ENCODE results near the gene NSUN6.
A peak's percentile ranks its signal among the peaks of the same experiment; 100 is the strongest.

The NSUN6 gene

GRCh38 chr10:18651324-18652007 is at the start of gene NSUN6:
Gene NSUN6 (minus strand): TSS chr10:18651587. CDS start chr10:18651203, 384 bp downstream.
- peak; percentile 93 for DNase-seq (ENCODE audit: low read depth, low spot score)

DNA sequence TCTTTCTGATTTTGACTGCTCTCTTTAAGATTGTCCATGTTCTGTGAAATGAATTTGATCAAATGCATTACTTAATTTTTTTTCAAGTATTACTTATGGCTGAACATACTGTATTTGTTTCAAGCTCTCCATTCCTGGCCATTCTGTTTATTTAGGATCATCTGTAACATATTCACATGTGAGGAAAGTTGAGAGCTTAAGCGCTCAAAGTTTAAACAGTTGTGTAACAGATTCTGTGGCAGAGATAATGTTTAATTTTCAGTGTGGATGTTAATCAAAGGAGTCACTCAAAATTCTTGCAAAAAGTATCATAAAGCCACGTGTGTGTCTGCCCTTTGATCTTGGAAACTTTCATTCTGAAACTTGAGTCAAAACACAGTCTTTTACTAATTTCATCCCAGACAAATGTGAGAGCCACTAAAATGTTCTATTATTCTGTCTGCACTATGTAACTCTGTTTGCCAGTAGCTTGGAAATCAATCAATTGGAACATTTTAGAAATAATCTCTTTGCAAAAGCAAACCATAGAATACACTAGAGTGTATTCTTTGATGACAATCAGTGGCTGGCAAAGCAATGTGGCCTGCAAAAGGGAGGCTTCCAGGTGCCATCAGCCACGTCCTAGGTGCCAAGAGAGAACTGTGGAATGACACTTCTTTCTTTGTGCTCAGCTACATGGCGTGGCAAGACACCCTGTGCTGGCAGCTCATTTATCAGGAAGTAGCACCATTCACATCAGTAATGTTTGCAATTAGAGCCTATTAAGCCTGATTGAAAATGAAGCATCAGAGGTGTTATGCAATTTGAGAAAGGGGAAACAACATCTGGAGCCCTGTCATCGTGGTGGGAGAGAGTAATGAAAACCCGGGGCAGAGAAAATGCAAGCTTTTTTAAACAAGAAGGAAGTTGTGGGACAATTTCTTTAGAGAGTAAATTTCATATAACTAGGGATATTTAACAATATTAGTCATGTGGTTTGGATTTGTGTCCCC is 48.8 kb upstream of the NSUN6 start:
- DNase-seq (ENCODE audit: low read depth, low spot score) = no peak

DNA sequence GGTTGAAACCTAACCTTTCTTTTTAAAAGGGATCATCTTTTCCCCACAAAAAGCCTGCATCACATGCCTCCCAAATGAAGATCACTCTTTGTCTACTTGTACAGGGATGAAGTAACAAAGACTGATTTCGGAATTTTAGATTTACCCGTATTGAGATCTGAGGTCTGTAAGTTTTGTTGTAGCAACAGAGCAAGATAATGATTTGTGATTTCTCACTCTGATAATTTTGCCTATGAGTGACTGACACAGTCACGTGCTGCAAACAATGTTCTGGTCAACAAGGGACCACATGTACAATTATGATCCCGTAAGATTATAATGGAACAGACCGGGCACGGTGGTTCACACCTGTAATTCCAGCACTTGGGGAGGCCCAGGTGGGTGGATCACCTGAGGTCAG is 39.2 kb upstream of the NSUN6 start:
- no peak for DNase-seq (ENCODE audit: low read depth, low spot score)

DNA sequence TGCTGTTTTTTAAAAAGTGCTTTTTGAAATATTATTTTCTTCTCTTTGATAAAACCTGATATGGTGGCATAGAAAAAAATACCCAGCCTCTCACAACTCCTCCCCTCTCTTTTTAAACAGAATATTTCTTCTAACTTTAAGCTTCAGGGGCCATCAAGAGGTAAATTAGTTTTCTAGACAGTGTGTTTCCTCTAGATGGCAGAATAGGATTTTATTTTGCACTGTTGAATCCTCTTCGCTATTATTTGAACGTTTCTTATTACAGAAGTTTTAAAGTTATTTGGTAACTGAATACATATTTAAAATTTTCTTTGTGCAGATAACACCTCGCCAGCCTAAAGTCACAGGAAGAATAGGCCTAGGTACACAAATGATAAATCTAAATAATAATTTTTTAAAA is 38.1 kb upstream of the NSUN6 start:
- peak; percentile 53 for DNase-seq (ENCODE audit: low read depth, low spot score)

DNA sequence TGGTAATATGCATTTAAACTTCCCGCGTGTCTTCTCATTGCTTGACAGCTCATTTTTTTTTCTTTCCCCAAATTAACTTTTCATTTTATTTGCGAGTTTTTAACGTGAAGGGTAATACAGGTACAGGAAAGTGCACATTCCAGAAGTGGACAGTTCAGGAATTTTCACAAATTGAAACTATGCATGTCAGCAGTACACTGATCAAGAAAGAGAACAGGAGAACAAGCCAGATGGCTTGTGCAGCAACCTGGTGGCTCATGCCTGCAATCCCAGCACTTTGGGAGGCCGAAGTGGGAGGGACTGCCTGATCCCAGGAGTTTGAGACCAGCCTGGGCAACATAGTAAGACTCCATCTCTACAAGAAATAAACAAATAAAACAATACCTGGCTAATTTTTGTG is 36.3 kb upstream of the NSUN6 start:
- DNase-seq (ENCODE audit: low read depth, low spot score) = no peak

DNA sequence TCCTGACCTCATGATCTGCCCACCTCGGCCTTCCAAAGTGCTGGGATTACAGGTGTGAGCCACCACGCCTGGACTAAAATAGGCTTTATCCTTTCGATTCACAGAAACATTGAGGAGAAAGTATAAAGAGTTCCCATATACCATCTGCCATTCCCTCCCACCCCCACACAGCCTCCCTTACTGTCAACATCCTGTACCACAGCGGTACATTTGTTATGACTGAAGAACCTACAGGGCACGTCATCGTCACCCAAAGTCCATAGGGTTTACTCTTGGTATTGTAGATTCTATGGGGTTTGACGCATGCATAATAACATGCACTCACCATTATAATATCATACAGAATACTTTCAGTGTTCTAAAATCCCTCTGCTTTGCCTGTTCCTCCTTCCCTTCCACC is 35.8 kb upstream of the NSUN6 start:
- no peak for DNase-seq (ENCODE audit: low read depth, low spot score)

DNA sequence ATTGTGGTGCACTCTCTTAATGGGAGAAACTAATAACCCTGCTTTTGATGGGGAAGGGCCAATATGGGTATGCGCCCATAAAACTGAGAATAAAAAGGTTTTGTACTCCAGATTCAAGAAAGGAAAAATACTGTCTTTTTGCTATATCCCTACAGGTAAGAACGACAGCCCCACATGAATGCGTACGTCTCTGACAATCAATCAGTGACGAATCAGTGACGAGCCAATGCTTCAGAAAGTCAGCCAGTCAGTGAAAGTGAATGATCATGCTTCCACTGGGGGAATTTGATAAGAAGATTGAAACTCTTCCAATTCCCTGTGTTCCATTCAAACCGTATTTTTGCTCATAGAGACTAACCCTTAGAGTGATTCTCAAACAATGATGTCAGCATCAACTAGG is 34.2 kb upstream of the NSUN6 start:
- DNase-seq (ENCODE audit: low read depth, low spot score) = no peak

DNA sequence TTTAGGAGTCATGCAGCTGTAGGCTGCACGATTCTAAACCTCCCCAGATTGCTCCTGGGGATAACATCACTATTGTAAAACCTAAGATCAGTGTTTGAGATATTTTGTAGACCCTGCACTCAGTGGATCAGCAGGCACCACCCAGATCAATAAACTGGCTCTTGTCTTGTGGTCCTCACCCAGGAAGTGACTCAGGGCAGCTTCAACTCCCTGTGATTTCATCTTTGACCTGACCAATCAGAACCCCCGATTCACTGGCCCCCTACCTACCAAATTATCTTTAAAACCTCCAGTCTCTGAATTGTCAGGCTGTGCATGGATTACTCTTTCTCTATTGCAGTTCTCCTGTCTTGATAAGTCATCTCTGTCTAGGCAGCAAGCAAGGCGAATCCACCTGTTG is 33.6 kb upstream of the NSUN6 start:
- DNase-seq (ENCODE audit: low read depth, low spot score) = no peak

DNA sequence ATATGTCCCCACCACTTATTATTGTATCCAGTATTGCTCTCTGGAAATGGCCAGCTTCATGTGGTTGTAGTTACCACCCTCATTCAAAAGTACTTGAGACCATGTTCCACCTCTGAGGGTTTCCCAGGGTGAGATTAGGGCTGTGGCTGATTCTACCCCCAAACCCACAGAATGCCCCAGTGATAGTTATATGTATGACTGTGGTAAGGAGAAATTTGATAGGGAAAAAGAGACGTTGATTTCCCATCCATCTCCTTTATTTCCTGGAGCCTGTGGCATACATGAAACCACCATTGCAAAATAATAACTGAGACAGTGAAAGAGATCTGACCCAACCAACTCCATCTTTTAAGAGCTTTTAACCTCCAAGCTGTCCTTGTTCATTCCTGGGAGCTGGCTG is 33.0 kb upstream of the NSUN6 start:
- DNase-seq (ENCODE audit: low read depth, low spot score) = no peak

- DNase-seq (ENCODE audit: low read depth, low spot score) = no peak
Observed at GRCh38 chr10:18683427-18683826, 32.0 kb upstream of the NSUN6 start.

DNA sequence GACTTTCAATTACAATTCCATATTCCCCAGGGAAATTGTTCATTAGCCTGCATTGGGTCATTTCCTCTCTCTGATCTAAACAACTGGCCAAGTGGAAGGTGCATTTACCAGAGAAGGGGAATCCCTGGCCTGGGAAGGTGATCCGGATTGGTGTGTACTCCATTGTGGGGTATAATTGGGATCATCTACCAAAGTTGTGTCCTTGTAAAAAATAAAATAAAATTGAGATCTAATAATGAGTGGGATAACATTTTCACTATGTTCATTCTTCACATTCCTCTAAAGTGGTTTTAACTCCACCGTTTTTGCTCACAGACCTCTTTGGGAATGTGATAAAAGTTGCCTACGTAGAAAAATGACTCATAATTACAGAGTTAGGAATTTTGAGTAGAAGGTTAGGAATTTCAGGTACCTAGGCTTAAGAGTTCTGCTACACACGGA is 30.6 kb upstream of the NSUN6 start:
- DNase-seq (ENCODE audit: low read depth, low spot score) = peak; percentile 76

GRCh38 chr10:18681366-18681765 is 30.0 kb upstream of the NSUN6 start:
- peak; percentile 53 for DNase-seq (ENCODE audit: low read depth, low spot score)

DNA sequence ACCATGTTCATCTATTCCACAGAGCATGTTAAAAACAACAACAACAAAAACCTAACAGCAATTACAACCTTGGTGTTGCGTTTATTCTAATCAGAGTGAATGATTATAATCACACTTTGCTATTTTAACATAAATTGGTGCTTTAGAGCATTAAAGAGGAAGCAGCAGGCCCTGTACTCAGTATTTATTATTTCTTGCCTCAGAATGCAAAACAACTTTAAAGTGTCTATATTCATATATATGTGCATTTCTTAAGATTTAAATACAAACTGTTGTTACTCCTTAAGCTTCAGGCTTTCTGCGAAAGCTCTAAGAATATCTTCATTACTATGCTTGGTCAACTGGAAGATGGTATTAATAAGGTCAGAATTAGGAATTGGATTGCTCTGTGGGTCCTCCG is 29.4 kb upstream of the NSUN6 start:
- no peak for DNase-seq (ENCODE audit: low read depth, low spot score)

- DNase-seq (ENCODE audit: low read depth, low spot score) = no peak
Observed at GRCh38 chr10:18675086-18675801, 23.9 kb upstream of the NSUN6 start.

GRCh38 chr10:18668026-18668425 is 16.6 kb upstream of the NSUN6 start:
- no peak for DNase-seq (ENCODE audit: low read depth, low spot score)

GRCh38 chr10:18666810-18667209 is 15.4 kb upstream of the NSUN6 start:
- peak; percentile 66 for DNase-seq (ENCODE audit: low read depth, low spot score)

DNA sequence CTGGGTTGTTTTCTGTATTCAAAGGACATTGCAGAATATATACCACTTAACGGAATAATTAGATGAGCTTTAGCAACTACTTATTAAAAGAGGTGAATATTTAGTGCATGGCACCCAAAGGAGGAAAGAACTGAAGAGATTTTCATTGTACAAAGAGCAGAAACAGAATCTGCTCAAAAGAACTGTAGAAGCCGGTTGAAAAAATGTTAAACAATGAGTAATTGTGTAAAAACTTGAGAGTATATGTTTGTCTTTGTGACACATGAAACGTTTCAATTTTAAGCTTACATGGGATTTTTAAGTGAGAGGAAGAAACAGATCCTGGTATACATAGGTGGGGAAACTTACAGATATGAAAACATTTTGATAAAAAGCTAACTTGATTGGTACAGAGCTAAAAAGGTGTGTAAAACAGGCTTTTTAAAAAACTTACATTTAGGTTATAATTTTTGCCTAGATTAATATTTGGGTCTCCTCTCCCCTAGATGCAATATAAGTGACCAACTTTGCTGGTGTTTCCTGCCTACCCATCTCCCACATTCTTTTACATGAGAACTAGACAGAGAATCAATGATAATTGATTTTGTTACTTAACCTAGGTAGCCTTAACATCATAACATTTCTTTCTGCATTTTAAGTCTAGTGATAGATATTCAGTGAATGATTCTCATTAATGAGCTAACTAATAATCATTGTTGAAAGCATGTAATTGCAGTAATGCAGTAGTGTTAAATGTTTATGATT is 14.6 kb upstream of the NSUN6 start:
- no peak for DNase-seq (ENCODE audit: low read depth, low spot score)

GRCh38 chr10:18664841-18665478 is 13.6 kb upstream of the NSUN6 start:
- DNase-seq (ENCODE audit: low read depth, low spot score) = no peak

DNA sequence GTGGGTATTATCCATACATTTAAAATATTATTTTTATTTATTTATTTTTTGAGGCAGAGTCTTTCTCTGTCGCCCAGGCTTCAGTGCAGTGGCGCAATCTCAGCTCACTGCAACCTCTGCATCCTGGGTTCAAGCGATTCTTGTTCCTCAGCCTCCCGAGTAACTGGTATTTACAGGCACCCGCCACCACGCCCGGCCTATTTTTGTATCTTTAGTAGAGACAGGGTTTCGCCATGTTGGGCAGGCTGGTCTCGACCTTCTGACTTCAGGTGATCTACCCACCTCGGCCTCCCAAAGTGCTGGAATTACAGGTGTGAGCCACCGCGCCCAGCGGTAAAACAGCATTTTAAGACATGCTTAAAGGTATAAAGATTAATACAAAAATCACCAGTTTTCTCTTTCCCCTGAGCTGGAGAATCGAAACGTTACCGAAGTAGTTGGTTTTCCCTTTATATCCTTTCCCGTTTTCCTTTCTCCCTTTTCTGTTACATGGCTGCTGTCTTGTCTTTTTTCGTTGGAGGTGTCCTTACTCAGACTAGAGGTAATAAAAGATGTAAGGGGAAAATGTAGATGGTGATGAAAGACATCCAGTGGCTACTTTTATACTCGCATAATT is 9.5 kb upstream of the NSUN6 start:
- DNase-seq (ENCODE audit: low read depth, low spot score) = no peak

DNA sequence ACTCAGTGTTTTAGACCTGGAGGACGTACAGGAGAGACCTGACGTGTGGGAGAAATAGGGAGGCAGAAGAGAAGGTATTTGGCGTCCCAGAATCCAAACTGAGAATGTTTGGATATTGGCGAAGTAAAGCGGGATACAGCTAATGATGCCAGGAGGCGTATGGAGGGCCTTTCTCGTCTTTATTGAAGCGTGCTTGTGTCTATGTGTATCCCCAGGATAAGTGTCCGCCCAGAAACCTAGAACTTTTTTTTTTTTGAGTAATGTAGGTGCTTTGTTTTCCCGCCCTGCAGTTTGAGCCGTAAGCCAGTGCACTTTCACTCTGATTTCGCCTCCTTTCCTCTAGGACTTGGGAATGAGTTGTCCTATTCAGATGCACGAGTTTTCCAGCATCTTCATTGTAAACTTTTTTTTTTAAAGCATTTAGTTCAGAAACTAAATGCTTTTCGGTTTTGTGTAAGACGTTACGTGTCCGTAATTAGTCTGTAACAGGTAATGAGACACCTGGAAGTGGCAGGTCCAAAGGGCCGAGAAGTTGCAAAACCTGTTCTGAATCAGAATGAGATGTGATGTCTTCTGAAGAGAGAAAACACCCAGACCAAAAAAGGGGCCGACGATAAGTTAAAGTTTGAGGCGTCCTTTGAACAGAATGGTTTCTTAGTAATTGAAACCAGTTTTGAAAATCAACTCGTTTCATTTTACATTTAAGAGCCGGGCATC is 8.6 kb upstream of the NSUN6 start:
- no peak for DNase-seq (ENCODE audit: low read depth, low spot score)
